ENCODE data around the gene HPS1.

- TF ChIP-seq TCF12 (IDR thresholded peaks at IDR 0.05; ENCODE audit: low read depth) (no peak), CEBPB (IDR thresholded peaks at IDR 0.05) (no peak), TAF1 (IDR thresholded peaks at IDR 0.05; ENCODE audit: low read depth) (no peak), YY1 (IDR thresholded peaks at IDR 0.05; ENCODE audit: low read depth) (no peak), EGR1 (IDR thresholded peaks at IDR 0.05) (no peak), NFIC (IDR thresholded peaks at IDR 0.05) (no peak), REST (IDR thresholded peaks at IDR 0.05; ENCODE audit: low read depth) (no peak), MAX (IDR thresholded peaks at IDR 0.05) (no peak), USF1 (IDR thresholded peaks at IDR 0.05) (no peak), CREB1 (IDR thresholded peaks at IDR 0.05; ENCODE audit: low read depth) (no peak), EP300 (IDR thresholded peaks at IDR 0.05; ENCODE audit: borderline replicate concordance) (no peak), TEAD4 (IDR thresholded peaks at IDR 0.05) (no peak), RAD21 (IDR thresholded peaks at IDR 0.05; ENCODE audit: low read depth) (no peak)
Measured at GRCh38 chr10:98417481-98417959, 29.2 kb downstream of the HPS1 start.
